Osteocyte (in vitro differentiated cells): ENCODE measurements around the gene PTPRN2. TPM values are rescaled to one million over a fixed set of nuclear protein-coding genes. Genes with fewer than 3 reads are reported as not detected.

ENCODE experiments used
- DNase-seq: peaks from one replicate; pipeline ENCODE4 v3.0.0; 2021; ENCODE audit warnings: mixed read lengths; ENCODE audit not compliant: unreplicated experiment; ENCODE audit errors: extremely low spot score
- H3K27ac Mint-ChIP-seq: one replicate; pipeline ENCODE4 v1.8.0; 2021; ENCODE audit warnings: mild to moderate bottlenecking, mixed read lengths; ENCODE audit not compliant: unreplicated experiment
- H3K27me3 Mint-ChIP-seq: one replicate; pipeline ENCODE4 v1.8.0; 2021; ENCODE audit warnings: mixed read lengths; ENCODE audit not compliant: unreplicated experiment
- H3K36me3 Mint-ChIP-seq: one replicate; pipeline ENCODE4 v1.8.0; 2021; ENCODE audit warnings: mixed read lengths; ENCODE audit not compliant: unreplicated experiment
- H3K4me1 Mint-ChIP-seq: one replicate; pipeline ENCODE4 v1.8.0; 2021; ENCODE audit warnings: mixed read lengths; ENCODE audit not compliant: unreplicated experiment
- H3K4me3 Mint-ChIP-seq: one replicate; pipeline ENCODE4 v1.8.0; 2021; ENCODE audit warnings: mild to moderate bottlenecking, moderate library complexity, mixed read lengths; ENCODE audit not compliant: unreplicated experiment
- H3K9me3 Mint-ChIP-seq: one replicate; pipeline ENCODE4 v1.8.0; 2021; ENCODE audit warnings: mixed read lengths; ENCODE audit not compliant: unreplicated experiment
- total RNA-seq: library from RNA; stranded (reverse); gene quantifications from 2 replicates; pipeline ENCODE4 v1.2.1, GENCODE V29; 2021
- TF ChIP-seq, protein P1 (sequence below): fragments of 200-600 bp; sonication (generic); IDR thresholded peaks from 2 replicates; pipeline ENCODE4 v1.5.0; 2021; ENCODE audit warnings: antibody characterized with exemption, mild to moderate bottlenecking, moderate library complexity

PTPRN2 gene
- total RNA-seq, 1 donor from 2014 or later = 0.59 TPM

DNA sequence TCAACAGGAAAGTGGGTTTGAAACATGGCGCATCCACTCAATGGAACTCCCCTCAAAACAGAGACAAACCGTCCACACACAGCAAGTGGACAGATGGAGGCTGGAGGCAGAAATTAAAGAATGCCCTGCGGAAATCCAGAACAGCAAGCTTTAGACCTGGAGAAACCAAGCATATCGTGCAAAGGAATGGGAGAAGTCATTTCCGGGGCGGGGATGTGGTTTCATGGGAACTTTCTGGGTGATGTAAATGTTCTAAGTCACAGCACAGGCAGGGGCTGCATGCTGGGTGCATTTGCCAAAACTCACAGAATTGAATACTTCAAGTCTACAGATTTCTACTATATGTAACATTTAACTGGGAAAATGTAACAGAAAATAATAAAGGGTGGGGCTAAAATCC is 213.0 kb downstream of the PTPRN2 start:
- no peak for DNase-seq
- peaks cover 21% of the 10 kb centered on the region for H3K9me3 Mint-ChIP-seq
- H3K27me3 Mint-ChIP-seq = no peaks in the 10 kb centered on the region
- H3K4me3 Mint-ChIP-seq = no peak overlapping the region
- H3K4me1 Mint-ChIP-seq = no peaks in the 10 kb centered on the region
- TF ChIP-seq, protein P1, sequence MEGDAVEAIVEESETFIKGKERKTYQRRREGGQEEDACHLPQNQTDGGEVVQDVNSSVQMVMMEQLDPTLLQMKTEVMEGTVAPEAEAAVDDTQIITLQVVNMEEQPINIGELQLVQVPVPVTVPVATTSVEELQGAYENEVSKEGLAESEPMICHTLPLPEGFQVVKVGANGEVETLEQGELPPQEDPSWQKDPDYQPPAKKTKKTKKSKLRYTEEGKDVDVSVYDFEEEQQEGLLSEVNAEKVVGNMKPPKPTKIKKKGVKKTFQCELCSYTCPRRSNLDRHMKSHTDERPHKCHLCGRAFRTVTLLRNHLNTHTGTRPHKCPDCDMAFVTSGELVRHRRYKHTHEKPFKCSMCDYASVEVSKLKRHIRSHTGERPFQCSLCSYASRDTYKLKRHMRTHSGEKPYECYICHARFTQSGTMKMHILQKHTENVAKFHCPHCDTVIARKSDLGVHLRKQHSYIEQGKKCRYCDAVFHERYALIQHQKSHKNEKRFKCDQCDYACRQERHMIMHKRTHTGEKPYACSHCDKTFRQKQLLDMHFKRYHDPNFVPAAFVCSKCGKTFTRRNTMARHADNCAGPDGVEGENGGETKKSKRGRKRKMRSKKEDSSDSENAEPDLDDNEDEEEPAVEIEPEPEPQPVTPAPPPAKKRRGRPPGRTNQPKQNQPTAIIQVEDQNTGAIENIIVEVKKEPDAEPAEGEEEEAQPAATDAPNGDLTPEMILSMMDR = no peak
- no peak overlapping the region for H3K27ac Mint-ChIP-seq
- H3K36me3 Mint-ChIP-seq = no peaks in the 10 kb centered on the region

DNA sequence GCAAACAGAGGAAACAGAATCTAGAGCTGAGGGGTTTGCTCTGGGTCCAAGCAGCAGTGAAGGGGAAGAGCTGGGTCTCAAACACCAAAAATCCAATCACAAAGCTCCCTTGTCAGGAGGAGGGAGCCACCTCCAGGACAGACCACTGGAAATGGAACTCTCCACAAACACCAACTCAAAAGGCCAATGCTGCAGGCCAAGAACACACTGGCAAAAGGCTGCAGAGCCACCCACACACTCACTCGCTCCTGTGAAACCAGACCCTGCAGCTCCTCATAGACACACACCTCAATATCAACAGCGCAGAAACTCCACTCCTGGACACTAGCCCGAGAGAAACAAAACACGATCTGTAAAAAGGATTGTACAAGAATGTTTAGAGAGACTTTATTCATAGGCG is 213.5 kb downstream of the PTPRN2 start:
- Mint-ChIP-seq H3K4me1 (no peaks in the 10 kb centered on the region), H3K27me3 (no peaks in the 10 kb centered on the region), H3K9me3 (peaks cover 25% of the 10 kb centered on the region), H3K4me3 (no peak overlapping the region), H3K27ac (no peak overlapping the region), H3K36me3 (no peaks in the 10 kb centered on the region)
- TF ChIP-seq, protein P1 = no peak
- DNase-seq = no peak

DNA sequence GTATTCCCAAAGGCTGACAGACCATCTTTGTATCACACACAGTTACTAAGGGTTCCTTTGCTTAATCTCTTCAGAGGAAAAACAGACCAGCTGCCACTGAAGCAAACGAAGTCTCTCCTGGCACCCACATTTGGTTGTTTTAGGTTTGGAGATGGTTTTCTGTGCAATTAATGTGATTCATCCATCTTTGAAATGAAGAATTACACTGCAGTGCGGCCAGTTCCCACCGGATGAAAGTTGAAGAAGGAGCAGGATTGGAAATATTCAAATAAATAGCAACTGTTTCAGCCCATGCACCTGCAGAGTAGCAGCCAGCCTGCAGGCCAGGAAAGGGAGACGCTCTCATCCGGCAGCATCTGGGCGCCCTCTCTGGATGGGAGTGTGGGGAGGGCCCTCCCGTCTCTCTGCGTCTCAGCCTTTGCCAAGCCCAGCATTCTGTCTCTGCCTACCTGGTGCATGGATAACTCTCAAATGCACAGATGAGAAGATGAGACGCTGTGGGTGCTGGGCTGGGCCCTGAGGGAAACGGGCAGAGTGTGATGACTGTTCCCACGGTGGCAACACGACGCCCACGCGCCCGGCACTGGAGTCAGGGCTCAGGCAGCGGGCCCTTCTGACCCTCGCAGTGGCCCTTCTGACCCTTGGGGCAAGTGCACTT is 214.0 kb downstream of the PTPRN2 start:
- no peaks in the 10 kb centered on the region for H3K36me3 Mint-ChIP-seq
- DNase-seq = no peak
- H3K27ac Mint-ChIP-seq = no peak overlapping the region
- TF ChIP-seq, protein P1 = no peak
- no peak overlapping the region for H3K4me3 Mint-ChIP-seq
- no peaks in the 10 kb centered on the region for H3K4me1 Mint-ChIP-seq
- H3K9me3 Mint-ChIP-seq = peaks cover 27% of the 10 kb centered on the region
- no peaks in the 10 kb centered on the region for H3K27me3 Mint-ChIP-seq

DNA sequence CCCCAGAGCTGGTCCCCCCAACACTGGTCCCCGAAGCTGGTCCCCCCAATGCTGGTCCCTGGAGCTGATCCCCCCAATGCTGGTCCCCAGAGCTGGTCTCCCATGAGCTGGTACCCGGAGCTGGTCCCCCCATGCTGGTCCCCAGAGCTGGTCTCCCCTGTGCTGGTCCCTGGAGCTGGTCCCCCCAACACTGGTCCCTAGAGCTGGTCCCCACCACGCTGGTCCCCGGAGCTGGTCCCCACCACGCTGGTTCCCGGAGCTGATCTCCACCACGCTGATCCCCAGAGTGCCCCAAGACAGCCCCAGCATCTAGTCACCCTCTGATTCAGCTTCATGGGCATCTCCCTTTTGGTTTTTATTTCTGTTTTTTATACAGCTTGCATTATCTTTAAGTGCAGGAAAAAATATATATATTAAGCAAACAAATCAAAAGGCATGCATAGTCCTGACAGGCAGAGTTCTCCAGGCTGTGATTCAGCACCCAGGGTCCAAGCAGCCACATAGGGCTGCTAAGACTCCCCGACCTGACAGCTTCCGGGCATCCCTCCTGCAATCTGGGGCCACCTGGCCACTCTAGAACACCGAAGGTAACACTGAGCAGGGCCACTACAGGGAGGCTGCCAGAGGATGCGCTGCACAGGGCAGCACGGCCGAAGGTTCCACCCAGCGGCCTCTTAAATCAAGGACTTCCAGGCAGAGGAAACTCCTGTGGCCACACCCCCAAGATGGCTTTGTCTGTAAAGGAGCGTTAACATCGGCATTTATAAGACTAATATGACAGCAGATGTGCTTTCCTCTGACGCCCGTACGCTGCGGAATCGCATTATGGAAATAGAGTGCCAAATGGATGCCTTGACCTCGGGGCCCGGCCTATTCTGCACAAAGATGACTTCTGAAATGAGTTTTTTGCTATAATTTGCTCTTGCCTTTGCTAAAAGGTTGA is 215.0 kb downstream of the PTPRN2 start:
- Mint-ChIP-seq H3K4me3 (no peak overlapping the region), H3K27ac (no peak overlapping the region), H3K4me1 (no peaks in the 10 kb centered on the region), H3K27me3 (no peaks in the 10 kb centered on the region), H3K9me3 (peaks cover 31% of the 10 kb centered on the region), H3K36me3 (no peaks in the 10 kb centered on the region)
- DNase-seq = no peak
- TF ChIP-seq, protein P1 = no peak

DNA sequence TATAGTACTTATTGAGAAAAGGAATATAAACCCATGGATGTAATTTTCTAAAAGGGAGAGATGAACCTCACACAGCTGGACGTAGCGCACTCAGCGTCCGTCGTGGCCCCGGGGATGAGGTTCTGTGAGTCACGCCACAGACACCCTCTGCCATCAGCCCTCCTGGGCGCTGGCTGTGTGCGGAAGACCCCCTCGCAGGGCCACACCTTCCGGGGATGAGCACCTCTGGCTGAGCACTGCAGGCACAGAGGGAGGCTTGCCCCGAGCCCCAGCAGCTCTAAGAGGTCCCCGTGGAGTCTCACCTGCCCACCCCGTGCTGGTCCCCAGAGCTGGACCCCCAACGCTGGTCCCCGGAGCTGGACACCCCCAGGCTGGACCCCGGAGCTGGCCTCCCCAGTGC is 215.8 kb downstream of the PTPRN2 start:
- TF ChIP-seq, protein P1 = no peak
- H3K9me3 Mint-ChIP-seq = peaks cover 27% of the 10 kb centered on the region
- no peaks in the 10 kb centered on the region for H3K36me3 Mint-ChIP-seq
- H3K4me3 Mint-ChIP-seq = no peak overlapping the region
- no peaks in the 10 kb centered on the region for H3K4me1 Mint-ChIP-seq
- no peak overlapping the region for H3K27ac Mint-ChIP-seq
- no peak for DNase-seq
- H3K27me3 Mint-ChIP-seq = no peaks in the 10 kb centered on the region
